Endothelial cell of umbilical vein (primary cell): ENCODE measurements around the gene SCYL1. TPM values are rescaled to one million over a fixed set of nuclear protein-coding genes. Genes with fewer than 3 reads are reported as not detected.

Source experiments
- BruUV-seq: library from RNA; stranded (reverse); fragments of 400-500 nt; replicated peaks from 2 replicates; lab custom pipeline; 2021; lab: Mats Ljungman, UMichigan
- CTCF ChIA-PET: fragments of 300-600, 350-600 bp; sonication (Branson Sonifier 250); formaldehyde crosslinking; loops from one replicate; lab custom pipeline; 2021; ENCODE audit warnings: antibody characterized with exemption, inconsistent platforms; lab: Charles Lee
- POLR2A ChIA-PET: fragments of 300-600, 350-600 bp; sonication (Branson Sonifier 250); formaldehyde crosslinking; loops from one replicate; lab custom pipeline; 2021; ENCODE audit warnings: antibody characterized with exemption, inconsistent platforms; lab: Charles Lee
- DNase-seq: peaks from one replicate; pipeline ENCODE4 v3.0.0-alpha.2; 2011; ENCODE audit warnings: low read depth, low spot score
- FAIRE-seq: peaks from 2 replicates; lab custom pipeline; 2011; peaks lifted over from hg19 to GRCh38; lab: Jason Lieb, UNC
- H2AFZ ChIP-seq: 2 replicates; pipeline ENCODE4 v1.6.0; 2012; ENCODE audit warnings: low read depth, low read length, control low read depth, inconsistent platforms
- H3K27ac ChIP-seq: 2 replicates; pipeline ENCODE4 v1.5.1; 2011; ENCODE audit warnings: low read depth, mild to moderate bottlenecking, control low read depth, low read length, moderate library complexity; ENCODE audit not compliant: insufficient read depth
- H3K27me3 ChIP-seq, 2 experiments: 2 replicates each; pipeline versions ENCODE4 v1.6.0 to v1.6.1; 2011; ENCODE audit warnings: low read length in 2 of 2, mixed read lengths in 1 of 2; ENCODE audit not compliant: control insufficient read depth in 2 of 2, insufficient read depth in 2 of 2
- H3K36me3 ChIP-seq, 2 experiments: 2 replicates in 1 of 2; 3 replicates in 1 of 2; pipeline ENCODE4 v1.5.1; 2011; ENCODE audit warnings: low read length in 2 of 2, mild to moderate bottlenecking in 1 of 2, moderate library complexity in 1 of 2; ENCODE audit not compliant: control insufficient read depth in 2 of 2, insufficient read depth in 2 of 2; ENCODE audit errors: extremely low read depth in 1 of 2
- H3K4me1 ChIP-seq: 3 replicates; pipeline ENCODE4 v1.5.1; 2011; ENCODE audit warnings: mild to moderate bottlenecking, low read length; ENCODE audit not compliant: control insufficient read depth, insufficient read depth; ENCODE audit errors: extremely low read depth
- H3K4me2 ChIP-seq: 2 replicates; pipeline ENCODE4 v1.6.1; 2011; ENCODE audit warnings: low read length, control low read depth, mixed read lengths; ENCODE audit not compliant: insufficient read depth
- H3K4me3 ChIP-seq, 3 experiments: fragments of 200-600 bp in 1 of 3; sonication (generic), shearing (Covaris generic) in 1 of 3; replicated peaks in 1 of 3; 2 replicates each; pipeline ENCODE4 v1.5.1; 2011 to 2016; ENCODE audit warnings: control low read depth in 3 of 3, low read length in 3 of 3, mild to moderate bottlenecking in 2 of 3, inconsistent platforms in 1 of 3, low read depth in 1 of 3, moderate library complexity in 1 of 3; ENCODE audit not compliant: insufficient read depth in 1 of 3
- H3K79me2 ChIP-seq: 2 replicates; pipeline ENCODE4 v1.6.0; 2012; ENCODE audit warnings: low read length, inconsistent platforms; ENCODE audit not compliant: control insufficient read depth, insufficient read depth
- H3K9ac ChIP-seq: replicated peaks from 2 replicates; pipeline ENCODE3; 2011; ENCODE audit warnings: low read length, control low read depth; ENCODE audit not compliant: insufficient read depth; ENCODE audit errors: extremely low read depth
- H3K9me1 ChIP-seq: replicated peaks from 3 replicates; pipeline ENCODE4 v1.6.0; 2011; ENCODE audit warnings: mild to moderate bottlenecking, low read length; ENCODE audit not compliant: control insufficient read depth, insufficient read depth; ENCODE audit errors: extremely low read depth
- H3K9me3 ChIP-seq: replicated peaks from 2 replicates; pipeline ENCODE4 v1.5.1; 2012; ENCODE audit warnings: low read length, inconsistent platforms; ENCODE audit not compliant: control insufficient read depth, insufficient read depth
- H4K20me1 ChIP-seq: replicated peaks from 2 replicates; pipeline ENCODE3; 2011; ENCODE audit warnings: mild to moderate bottlenecking, low read length; ENCODE audit not compliant: control insufficient read depth, insufficient read depth; ENCODE audit errors: extremely low read depth
- FOS ChIP-seq: IDR thresholded peaks from 2 replicates; pipeline ENCODE4 v1.6.1; 2011; ENCODE audit warnings: mild to moderate bottlenecking, low read length, moderate library complexity, borderline replicate concordance; ENCODE audit not compliant: insufficient read depth
- GATA2 ChIP-seq: IDR thresholded peaks from 2 replicates; pipeline ENCODE4 v1.7.0; 2011; ENCODE audit warnings: low read depth, mild to moderate bottlenecking, moderate library complexity, mixed read lengths, low read length; ENCODE audit not compliant: insufficient read length, insufficient read depth
- JUN ChIP-seq: IDR thresholded peaks from 2 replicates; pipeline ENCODE4 v1.6.1; 2011; ENCODE audit warnings: borderline replicate concordance, low read depth; ENCODE audit not compliant: insufficient read length, insufficient read depth
- MAX ChIP-seq: IDR thresholded peaks from 2 replicates; pipeline ENCODE4 v1.6.1; 2011; ENCODE audit not compliant: insufficient read depth, insufficient read length
- MYC ChIP-seq: IDR thresholded peaks from one replicate; pipeline ENCODE4 v1.6.1; 2011; ENCODE audit warnings: mild to moderate bottlenecking, low read depth, low read length
- POLR2A ChIP-seq: IDR thresholded peaks from 2 replicates; pipeline ENCODE4 v1.6.1; 2012; ENCODE audit warnings: low read depth, mild to moderate bottlenecking, control low read depth, low read length
- POLR2AphosphoS5 ChIP-seq: IDR thresholded peaks from 2 replicates; pipeline ENCODE4 v1.6.1; 2012; ENCODE audit warnings: low read depth, mild to moderate bottlenecking, control low read depth, low read length, moderate library complexity; ENCODE audit not compliant: insufficient read depth
- dilution Hi-C: fragments of 300-500 bp; cut with MboI; formaldehyde crosslinking; loops from one replicate; pipeline ENCODE4 v1.15.0; 2019; ENCODE audit warnings: low sequenced_read_pairs; ENCODE audit not compliant: extremely low pct_ligation_motif_present
- intact Hi-C: fragments of 100-400 bp; cut with micrococcal nuclease; formaldehyde crosslinking; loops from one replicate; pipeline ENCODE4 v1.10.0; 2022
- polyA plus RNA-seq, 4 experiments: library from polyadenylated mRNA; depleted of rRNA in 3 of 4; stranded (reverse) in 3 of 4; unstranded in 1 of 4; fragments of >200 nt; gene quantifications; 2 replicates each; pipeline versions ENCODE4 v1.2.1 to v1.2.3, GENCODE V29; 2011 to 2012; ENCODE audit warnings: missing spikeins in 1 of 4
- total RNA-seq: library from RNA; stranded (reverse); gene quantifications from 2 replicates; pipeline ENCODE4 v1.2.3, GENCODE V29; 2021
- TF ChIP-seq, protein P1 (sequence below), 2 donors: IDR thresholded peaks; 1 replicate in 1 of 2; 2 replicates in 1 of 2; pipeline ENCODE4 v1.5.1; 2011; ENCODE audit warnings: low read length in 2 of 2, mild to moderate bottlenecking in 2 of 2, moderate library complexity in 2 of 2, control low read depth in 1 of 2, inconsistent platforms in 1 of 2, low read depth in 1 of 2; ENCODE audit not compliant: insufficient read depth in 1 of 2; ENCODE audit errors: extremely low read depth in 1 of 2

SCYL1 gene
- total and polyA plus RNA-seq, 2 donors (not counting 3 experiments of a cell fraction or from before 2014, with no cell fraction given): 88.2 to 126 TPM

- peaks cover 60% of the 10 kb centered on the region for H3K4me1 ChIP-seq
- no peaks in the 10 kb centered on the region for H3K9me3 ChIP-seq
- no TSS peak for BruUV-seq
- H3K27me3 ChIP-seq: no peaks in the 10 kb centered on the region
- H2AFZ ChIP-seq: no peak overlapping the region
- H3K4me3 ChIP-seq: peak overlapping the region; percentile 25 to 52 (median 48)
- POLR2A ChIA-PET: interaction anchor here (1.1 kb wide), 1 partner anchor 17 kb away, joined by 3 read pairs; no protein-coding TSS in a partner anchor
- H3K9ac ChIP-seq: peak overlapping the region; percentile 49
- FAIRE-seq (peak; percentile 24), DNase-seq (peak; percentile 23)
- no peaks in the 10 kb centered on the region for H4K20me1 ChIP-seq
- no peak for TF ChIP-seq POLR2A
- no peak for TF ChIP-seq POLR2AphosphoS5
- TF ChIP-seq, protein P1, sequence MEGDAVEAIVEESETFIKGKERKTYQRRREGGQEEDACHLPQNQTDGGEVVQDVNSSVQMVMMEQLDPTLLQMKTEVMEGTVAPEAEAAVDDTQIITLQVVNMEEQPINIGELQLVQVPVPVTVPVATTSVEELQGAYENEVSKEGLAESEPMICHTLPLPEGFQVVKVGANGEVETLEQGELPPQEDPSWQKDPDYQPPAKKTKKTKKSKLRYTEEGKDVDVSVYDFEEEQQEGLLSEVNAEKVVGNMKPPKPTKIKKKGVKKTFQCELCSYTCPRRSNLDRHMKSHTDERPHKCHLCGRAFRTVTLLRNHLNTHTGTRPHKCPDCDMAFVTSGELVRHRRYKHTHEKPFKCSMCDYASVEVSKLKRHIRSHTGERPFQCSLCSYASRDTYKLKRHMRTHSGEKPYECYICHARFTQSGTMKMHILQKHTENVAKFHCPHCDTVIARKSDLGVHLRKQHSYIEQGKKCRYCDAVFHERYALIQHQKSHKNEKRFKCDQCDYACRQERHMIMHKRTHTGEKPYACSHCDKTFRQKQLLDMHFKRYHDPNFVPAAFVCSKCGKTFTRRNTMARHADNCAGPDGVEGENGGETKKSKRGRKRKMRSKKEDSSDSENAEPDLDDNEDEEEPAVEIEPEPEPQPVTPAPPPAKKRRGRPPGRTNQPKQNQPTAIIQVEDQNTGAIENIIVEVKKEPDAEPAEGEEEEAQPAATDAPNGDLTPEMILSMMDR (IDR thresholded peaks at IDR 0.05; ENCODE audit: extremely low read depth in 1 of 2, insufficient read depth in 1 of 2, low read depth in 1 of 2, low read length in 2 of 2): no peak
- no peak for TF ChIP-seq JUN
- no peak for TF ChIP-seq FOS
- TF ChIP-seq GATA2: no peak
- TF ChIP-seq MAX: no peak
- TF ChIP-seq MYC: no peak
- H3K79me2 ChIP-seq: peaks cover 22% of the 10 kb centered on the region
- peaks cover 0 to 6% of the 10 kb centered on the region in 2 experiments for H3K36me3 ChIP-seq
- no peaks in the 10 kb centered on the region for H3K9me1 ChIP-seq
- peak overlapping the region; percentile 18 for H3K27ac ChIP-seq
- dilution Hi-C loops (no loop called here), intact Hi-C loops (loop anchor here (1.0 kb wide), 1 partner anchor 17 kb away; no protein-coding TSS in a partner anchor)
- peak overlapping the region; percentile 68 for H3K4me2 ChIP-seq
- CTCF ChIA-PET: interaction anchor here (1.1 to 3.2 kb wide), 7 partner anchors 8 to 37 kb away, joined by 3 to 21 read pairs (median 5); partner anchors contain the start of genes FAM89B and ZNRD2
These were observed 32.6 kb downstream of the SCYL1 start for GRCh38 chr11:65557280-65558001.
